Measurements from ENCODE around the gene MOCOS. TPM values are rescaled to one million over a fixed set of nuclear protein-coding genes. Genes with fewer than 3 reads are reported as not detected.
A peak's percentile ranks its signal among the peaks of the same experiment; 100 is the strongest.
"Not testable (repeated sequence)": the region's sequence is repeated elsewhere in the genome, so short reads cannot be mapped to it uniquely, and the experiment has no call there.

The MOCOS gene
- total RNA-seq, 3 donors from 2014 or later = 0.03 to 0.34 (median 0.05) TPM

GRCh38 chr18:36162981-36163380, 24.3 kb upstream of the MOCOS start:
- peaks cover 39% of the 10 kb centered on the region for H3K36me3 Mint-ChIP-seq (ENCODE audit: insufficient read depth)
- no peak overlapping the region for H3K4me3 Mint-ChIP-seq
- H3K27me3 Mint-ChIP-seq (ENCODE audit: low read depth) = no peaks in the 10 kb centered on the region
- no peak for DNase-seq
- no peak for ATAC-seq
- H3K9me3 Mint-ChIP-seq = no peaks in the 10 kb centered on the region
- peaks cover 17% of the 10 kb centered on the region for H3K4me1 Mint-ChIP-seq (ENCODE audit: low read depth)

GRCh38 chr18:36167692-36168218, 19.5 kb upstream of the MOCOS start:
- no peak for DNase-seq
- no peak for ATAC-seq
- Mint-ChIP-seq H3K36me3 (ENCODE audit: insufficient read depth) (peaks cover 41% of the 10 kb centered on the region), H3K27me3 (ENCODE audit: low read depth) (no peaks in the 10 kb centered on the region), H3K4me1 (ENCODE audit: low read depth) (peaks cover 2% of the 10 kb centered on the region), H3K9me3 (no peaks in the 10 kb centered on the region), H3K4me3 (no peak overlapping the region)

GRCh38 chr18:36168296-36168695, 19.0 kb upstream of the MOCOS start:
- H3K4me1 Mint-ChIP-seq (ENCODE audit: low read depth); H3K4me3 Mint-ChIP-seq; ATAC-seq; H3K27me3 Mint-ChIP-seq (ENCODE audit: low read depth); DNase-seq; H3K9me3 Mint-ChIP-seq: not testable (repeated sequence)
- peaks cover 38% of the 10 kb centered on the region for H3K36me3 Mint-ChIP-seq (ENCODE audit: insufficient read depth)

GRCh38 chr18:36169938-36170337, 17.4 kb upstream of the MOCOS start:
- no peaks in the 10 kb centered on the region for H3K9me3 Mint-ChIP-seq
- no peaks in the 10 kb centered on the region for H3K27me3 Mint-ChIP-seq (ENCODE audit: low read depth)
- DNase-seq (no peak), ATAC-seq (no peak)
- H3K36me3 Mint-ChIP-seq (ENCODE audit: insufficient read depth) = peaks cover 41% of the 10 kb centered on the region
- H3K4me1 Mint-ChIP-seq (ENCODE audit: low read depth) = no peaks in the 10 kb centered on the region
- H3K4me3 Mint-ChIP-seq = no peak overlapping the region

- ATAC-seq (no peak), DNase-seq (no peak)
- Mint-ChIP-seq H3K36me3 (ENCODE audit: insufficient read depth) (peaks cover 36% of the 10 kb centered on the region), H3K27me3 (ENCODE audit: low read depth) (no peaks in the 10 kb centered on the region), H3K4me3 (no peak overlapping the region), H3K9me3 (no peaks in the 10 kb centered on the region), H3K4me1 (ENCODE audit: low read depth) (peaks cover 7% of the 10 kb centered on the region)
Observed at GRCh38 chr18:36175481-36175880, 11.8 kb upstream of the MOCOS start.

- no peak for ATAC-seq
- Mint-ChIP-seq H3K9me3 (no peaks in the 10 kb centered on the region), H3K27me3 (ENCODE audit: low read depth) (no peaks in the 10 kb centered on the region), H3K4me1 (ENCODE audit: low read depth) (peaks cover 7% of the 10 kb centered on the region), H3K4me3 (no peak overlapping the region), H3K36me3 (ENCODE audit: insufficient read depth) (peaks cover 30% of the 10 kb centered on the region)
- DNase-seq = no peak
Observed at GRCh38 chr18:36176177-36176584, 11.1 kb upstream of the MOCOS start.

- Mint-ChIP-seq H3K27me3 (ENCODE audit: low read depth) (no peaks in the 10 kb centered on the region), H3K9me3 (no peaks in the 10 kb centered on the region), H3K4me1 (ENCODE audit: low read depth) (peaks cover 7% of the 10 kb centered on the region), H3K36me3 (ENCODE audit: insufficient read depth) (peaks cover 27% of the 10 kb centered on the region), H3K4me3 (no peak overlapping the region)
- DNase-seq = no peak
- ATAC-seq = no peak
Observed at GRCh38 chr18:36176711-36177110, 10.6 kb upstream of the MOCOS start.

GRCh38 chr18:36177913-36178312, 9.4 kb upstream of the MOCOS start:
- no peaks in the 10 kb centered on the region for H3K9me3 Mint-ChIP-seq
- no peak for ATAC-seq
- peaks cover 7% of the 10 kb centered on the region for H3K4me1 Mint-ChIP-seq (ENCODE audit: low read depth)
- H3K4me3 Mint-ChIP-seq = no peak overlapping the region
- peaks cover 24% of the 10 kb centered on the region for H3K36me3 Mint-ChIP-seq (ENCODE audit: insufficient read depth)
- H3K27me3 Mint-ChIP-seq (ENCODE audit: low read depth) = no peaks in the 10 kb centered on the region
- no peak for DNase-seq

- no peaks in the 10 kb centered on the region for H3K27me3 Mint-ChIP-seq (ENCODE audit: low read depth)
- DNase-seq = no peak
- peaks cover 17% of the 10 kb centered on the region for H3K36me3 Mint-ChIP-seq (ENCODE audit: insufficient read depth)
- ATAC-seq = peak in 1 of 2 donors; percentile 15
- H3K4me3 Mint-ChIP-seq = no peak overlapping the region
- no peaks in the 10 kb centered on the region for H3K9me3 Mint-ChIP-seq
- peaks cover 7% of the 10 kb centered on the region for H3K4me1 Mint-ChIP-seq (ENCODE audit: low read depth)
Observed at GRCh38 chr18:36179562-36180355, 7.5 kb upstream of the MOCOS start.

GRCh38 chr18:36181441-36181840, 5.9 kb upstream of the MOCOS start:
- Mint-ChIP-seq H3K27me3 (ENCODE audit: low read depth) (no peaks in the 10 kb centered on the region), H3K4me3 (no peak overlapping the region), H3K4me1 (ENCODE audit: low read depth) (peaks cover 8% of the 10 kb centered on the region), H3K9me3 (no peaks in the 10 kb centered on the region), H3K36me3 (ENCODE audit: insufficient read depth) (peaks cover 6% of the 10 kb centered on the region)
- ATAC-seq = no peak
- no peak for DNase-seq

- Mint-ChIP-seq H3K4me1 (ENCODE audit: low read depth) (peaks cover 8% of the 10 kb centered on the region), H3K27me3 (ENCODE audit: low read depth) (no peaks in the 10 kb centered on the region), H3K4me3 (no peak overlapping the region), H3K9me3 (no peaks in the 10 kb centered on the region), H3K36me3 (ENCODE audit: insufficient read depth) (peaks cover 3% of the 10 kb centered on the region)
- DNase-seq = no peak
- ATAC-seq = no peak
Observed at GRCh38 chr18:36181898-36182506, 5.3 kb upstream of the MOCOS start.

GRCh38 chr18:36183033-36183432, 4.3 kb upstream of the MOCOS start:
- ATAC-seq = no peak
- Mint-ChIP-seq H3K4me1 (ENCODE audit: low read depth) (peaks cover 10% of the 10 kb centered on the region), H3K27me3 (ENCODE audit: low read depth) (peaks cover 4% of the 10 kb centered on the region), H3K4me3 (no peak overlapping the region), H3K9me3 (no peaks in the 10 kb centered on the region), H3K36me3 (ENCODE audit: insufficient read depth) (no peaks in the 10 kb centered on the region)
- DNase-seq = no peak

GRCh38 chr18:36183987-36184386, 3.3 kb upstream of the MOCOS start:
- Mint-ChIP-seq H3K27me3 (ENCODE audit: low read depth) (peaks cover 13% of the 10 kb centered on the region), H3K9me3 (no peaks in the 10 kb centered on the region), H3K4me1 (ENCODE audit: low read depth) (peaks cover 18% of the 10 kb centered on the region), H3K36me3 (ENCODE audit: insufficient read depth) (no peaks in the 10 kb centered on the region), H3K4me3 (no peak overlapping the region)
- ATAC-seq (no peak), DNase-seq (no peak)

- peaks cover 20% of the 10 kb centered on the region for H3K27me3 Mint-ChIP-seq (ENCODE audit: low read depth)
- H3K36me3 Mint-ChIP-seq (ENCODE audit: insufficient read depth) = no peaks in the 10 kb centered on the region
- peak overlapping the region; percentile 39 for H3K4me3 Mint-ChIP-seq
- no peak for DNase-seq
- no peak for ATAC-seq
- peaks cover 14% of the 10 kb centered on the region for H3K4me1 Mint-ChIP-seq (ENCODE audit: low read depth)
- H3K9me3 Mint-ChIP-seq = no peaks in the 10 kb centered on the region
Observed at GRCh38 chr18:36185157-36185556, 2.1 kb upstream of the MOCOS start.

- Mint-ChIP-seq H3K27me3 (ENCODE audit: low read depth) (peaks cover 20% of the 10 kb centered on the region), H3K4me3 (peak overlapping the region; percentile 80), H3K9me3 (no peaks in the 10 kb centered on the region), H3K36me3 (ENCODE audit: insufficient read depth) (no peaks in the 10 kb centered on the region), H3K4me1 (ENCODE audit: low read depth) (peaks cover 11% of the 10 kb centered on the region)
- ATAC-seq (no peak), DNase-seq (no peak)
Observed at GRCh38 chr18:36185901-36186460, 1.3 kb upstream of the MOCOS start.

Measured in activated T-cell treated with anti-CD3 and anti-CD28 coated beads, Interleukin-2, amount 50 U/mL, for 4 hours (primary cell).